ENCODE data around the gene TMEM201.

Gene TMEM201

GRCh38 chr1:9586147-9586766 lies 2.5 kb upstream of the TMEM201 start:
- DNase-seq, result no peak

GRCh38 chr1:9589144-9589718 lies 520 bp downstream of the TMEM201 start:
- peak; percentile 33 to 46 for DNase-seq

GRCh38 chr1:9589719-9590157 lies 1.0 kb downstream of the TMEM201 start:
- DNase-seq, result no peak

- no peak for DNase-seq
Measured at GRCh38 chr1:9590201-9590600, 1.5 kb downstream of the TMEM201 start.

- peak in 1 of 2 donors; percentile 8 for DNase-seq
Measured at GRCh38 chr1:9590945-9591668, 2.4 kb downstream of the TMEM201 start.

- no peak for DNase-seq
Measured at GRCh38 chr1:9591669-9592509, 3.2 kb downstream of the TMEM201 start.

GRCh38 chr1:9592510-9593075 lies 3.9 kb downstream of the TMEM201 start:
- no peak for DNase-seq

GRCh38 chr1:9593147-9593491 lies 4.4 kb downstream of the TMEM201 start:
- DNase-seq, result no peak

- peak; percentile 42 to 67 for DNase-seq
Measured at GRCh38 chr1:9593492-9594465, 5.1 kb downstream of the TMEM201 start.

- no peak for DNase-seq
Measured at GRCh38 chr1:9594471-9595155, 5.9 kb downstream of the TMEM201 start.

GRCh38 chr1:9595156-9595967 lies 6.7 kb downstream of the TMEM201 start:
- DNase-seq, result no peak

GRCh38 chr1:9595968-9596340 lies 7.2 kb downstream of the TMEM201 start:
- no peak for DNase-seq

- no peak for DNase-seq
Measured at GRCh38 chr1:9596415-9597123, 7.9 kb downstream of the TMEM201 start.

GRCh38 chr1:9597361-9598315 lies 8.9 kb downstream of the TMEM201 start:
- no peak for DNase-seq

- no peak for DNase-seq
Measured at GRCh38 chr1:9598316-9598700, 9.6 kb downstream of the TMEM201 start.

- no peak for DNase-seq
Measured at GRCh38 chr1:9599741-9600140, 11.0 kb downstream of the TMEM201 start.

- no peak for DNase-seq
Measured at GRCh38 chr1:9600861-9601834, 12.4 kb downstream of the TMEM201 start.

Data from CD4-positive, alpha-beta T cell treated with Interferon alpha-2 for 1 hour (primary cell).